BJ (cell line): ENCODE results near the gene FYB1. TPM values are rescaled to one million over a fixed set of nuclear protein-coding genes. Genes with fewer than 3 reads are reported as not detected.

ENCODE experiments used
- CTCF ChIA-PET: fragments of 350-600 bp; formaldehyde crosslinking; extraction: SDS; loops from one replicate; lab custom pipeline; 2021; ENCODE audit warnings: antibody characterized with exemption, inconsistent platforms; lab: Yijun Ruan, JAX
- POLR2A ChIA-PET: fragments of 300-600 bp; sonication (Branson Sonifier 250); formaldehyde crosslinking; extraction: SDS; loops from one replicate; lab custom pipeline; 2021; ENCODE audit warnings: antibody characterized with exemption; lab: Charles Lee
- DNase-seq: peaks from one replicate; pipeline ENCODE4 v3.0.0-alpha.2; 2011; ENCODE audit warnings: low read depth
- H3K27me3 ChIP-seq: 2 replicates; pipeline ENCODE4 v1.6.0; 2011; ENCODE audit warnings: low read length; ENCODE audit not compliant: control insufficient read depth, insufficient read depth
- H3K36me3 ChIP-seq: 2 replicates; pipeline ENCODE4 v1.5.1; 2011; ENCODE audit warnings: low read length; ENCODE audit not compliant: control insufficient read depth, insufficient read depth
- H3K4me3 ChIP-seq: 2 replicates; pipeline ENCODE4 v1.5.1; 2011; ENCODE audit warnings: low read depth, mild to moderate bottlenecking, control low read depth, low read length
- polyA plus RNA-seq: library from polyadenylated mRNA; depleted of rRNA; stranded (reverse); fragments of >200 nt; gene quantifications from 2 replicates; pipeline ENCODE4 v1.2.3, GENCODE V29; 2011
- TF ChIP-seq, protein P1 (sequence below): IDR thresholded peaks from 2 replicates; pipeline ENCODE4 v1.5.1; 2011; ENCODE audit warnings: low read depth, mild to moderate bottlenecking, control low read depth, inconsistent platforms, low read length, moderate library complexity; ENCODE audit not compliant: insufficient read depth

The FYB1 gene
- polyA plus RNA-seq, 1 experiment = 0.09 TPM

DNA sequence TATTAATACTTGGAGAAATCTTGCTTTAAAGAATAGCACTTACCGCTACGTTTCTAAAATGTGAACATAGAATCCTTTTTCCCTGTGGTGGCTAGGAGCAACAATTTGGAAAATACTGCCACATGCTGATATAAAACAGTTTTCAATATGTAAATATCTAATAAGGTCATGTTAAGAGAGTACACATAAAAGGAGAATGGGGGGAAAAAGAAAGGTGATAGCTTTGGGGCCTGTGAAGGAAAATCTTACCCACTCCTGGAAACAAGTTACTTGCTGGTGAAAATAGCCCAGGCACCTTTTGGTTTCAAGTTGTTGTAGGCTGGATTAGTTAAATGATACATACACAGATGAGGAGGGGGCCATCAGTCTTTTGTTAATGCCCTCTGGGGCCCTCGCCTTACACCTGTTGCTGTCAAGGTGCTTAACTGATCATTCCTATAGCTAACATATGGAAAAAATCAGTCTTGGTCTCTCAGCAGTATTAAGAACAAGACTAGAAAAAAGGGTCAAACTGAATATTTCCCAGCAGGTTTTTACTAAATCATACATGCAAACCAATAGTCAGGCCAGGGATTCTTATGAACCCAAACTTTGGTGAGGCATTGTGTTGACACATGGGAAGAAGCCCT, 24.1 kb downstream of the FYB1 start:
- DNase-seq = no peak
- no peaks in the 10 kb centered on the region for H3K27me3 ChIP-seq
- no peak overlapping the region for H3K4me3 ChIP-seq
- CTCF ChIA-PET = interaction anchor here (0.7 to 3.6 kb wide), 3 partner anchors 18 to 51 kb away, joined by 3 to 13 read pairs (median 3); no protein-coding TSS in a partner anchor
- TF ChIP-seq, protein P1, sequence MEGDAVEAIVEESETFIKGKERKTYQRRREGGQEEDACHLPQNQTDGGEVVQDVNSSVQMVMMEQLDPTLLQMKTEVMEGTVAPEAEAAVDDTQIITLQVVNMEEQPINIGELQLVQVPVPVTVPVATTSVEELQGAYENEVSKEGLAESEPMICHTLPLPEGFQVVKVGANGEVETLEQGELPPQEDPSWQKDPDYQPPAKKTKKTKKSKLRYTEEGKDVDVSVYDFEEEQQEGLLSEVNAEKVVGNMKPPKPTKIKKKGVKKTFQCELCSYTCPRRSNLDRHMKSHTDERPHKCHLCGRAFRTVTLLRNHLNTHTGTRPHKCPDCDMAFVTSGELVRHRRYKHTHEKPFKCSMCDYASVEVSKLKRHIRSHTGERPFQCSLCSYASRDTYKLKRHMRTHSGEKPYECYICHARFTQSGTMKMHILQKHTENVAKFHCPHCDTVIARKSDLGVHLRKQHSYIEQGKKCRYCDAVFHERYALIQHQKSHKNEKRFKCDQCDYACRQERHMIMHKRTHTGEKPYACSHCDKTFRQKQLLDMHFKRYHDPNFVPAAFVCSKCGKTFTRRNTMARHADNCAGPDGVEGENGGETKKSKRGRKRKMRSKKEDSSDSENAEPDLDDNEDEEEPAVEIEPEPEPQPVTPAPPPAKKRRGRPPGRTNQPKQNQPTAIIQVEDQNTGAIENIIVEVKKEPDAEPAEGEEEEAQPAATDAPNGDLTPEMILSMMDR = no peak
- no peaks in the 10 kb centered on the region for H3K36me3 ChIP-seq
- POLR2A ChIA-PET = no interaction called here

DNA sequence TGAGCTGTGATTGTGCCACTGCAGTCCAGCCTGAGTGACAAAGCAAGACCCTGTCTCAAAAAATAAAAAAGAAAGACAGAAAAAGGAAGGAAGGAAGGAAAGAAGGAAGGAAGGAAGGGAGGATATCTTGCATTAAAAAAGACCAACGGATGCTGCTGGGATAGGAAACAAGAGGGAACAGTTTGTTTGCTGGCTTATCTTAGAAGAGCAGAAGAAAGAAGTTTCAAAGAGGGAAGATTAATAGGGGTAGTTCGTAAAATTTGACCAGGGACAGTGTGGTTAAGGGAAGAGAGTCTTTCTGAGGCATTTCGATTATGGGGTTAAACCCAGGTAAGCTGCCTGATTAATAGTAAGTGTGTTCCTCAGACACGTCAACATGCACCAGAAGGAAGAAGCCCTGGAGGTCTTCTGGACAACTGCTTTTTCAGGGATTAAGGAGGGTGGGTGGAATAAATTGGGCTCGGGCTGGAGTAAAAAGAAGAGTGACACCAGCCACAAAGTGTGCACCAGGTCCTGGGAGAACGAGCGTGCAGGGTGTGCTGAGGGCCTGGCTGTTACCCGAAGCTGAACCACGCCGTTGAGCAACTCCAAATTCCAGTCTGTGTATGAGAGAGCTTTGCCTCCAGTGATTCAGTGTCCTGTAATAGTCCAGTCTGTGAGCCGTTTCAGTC, 24.8 kb downstream of the FYB1 start:
- TF ChIP-seq, protein P1 = no peak
- Histone ChIP-seq H3K4me3 (no peak overlapping the region), H3K36me3 (no peaks in the 10 kb centered on the region), H3K27me3 (no peaks in the 10 kb centered on the region)
- POLR2A ChIA-PET = no interaction called here
- CTCF ChIA-PET = interaction anchor here (0.7 to 3.6 kb wide), 4 partner anchors 17 to 52 kb away, joined by 3 to 13 read pairs (median 3); no protein-coding TSS in a partner anchor
- peak; percentile 54 for DNase-seq

DNA sequence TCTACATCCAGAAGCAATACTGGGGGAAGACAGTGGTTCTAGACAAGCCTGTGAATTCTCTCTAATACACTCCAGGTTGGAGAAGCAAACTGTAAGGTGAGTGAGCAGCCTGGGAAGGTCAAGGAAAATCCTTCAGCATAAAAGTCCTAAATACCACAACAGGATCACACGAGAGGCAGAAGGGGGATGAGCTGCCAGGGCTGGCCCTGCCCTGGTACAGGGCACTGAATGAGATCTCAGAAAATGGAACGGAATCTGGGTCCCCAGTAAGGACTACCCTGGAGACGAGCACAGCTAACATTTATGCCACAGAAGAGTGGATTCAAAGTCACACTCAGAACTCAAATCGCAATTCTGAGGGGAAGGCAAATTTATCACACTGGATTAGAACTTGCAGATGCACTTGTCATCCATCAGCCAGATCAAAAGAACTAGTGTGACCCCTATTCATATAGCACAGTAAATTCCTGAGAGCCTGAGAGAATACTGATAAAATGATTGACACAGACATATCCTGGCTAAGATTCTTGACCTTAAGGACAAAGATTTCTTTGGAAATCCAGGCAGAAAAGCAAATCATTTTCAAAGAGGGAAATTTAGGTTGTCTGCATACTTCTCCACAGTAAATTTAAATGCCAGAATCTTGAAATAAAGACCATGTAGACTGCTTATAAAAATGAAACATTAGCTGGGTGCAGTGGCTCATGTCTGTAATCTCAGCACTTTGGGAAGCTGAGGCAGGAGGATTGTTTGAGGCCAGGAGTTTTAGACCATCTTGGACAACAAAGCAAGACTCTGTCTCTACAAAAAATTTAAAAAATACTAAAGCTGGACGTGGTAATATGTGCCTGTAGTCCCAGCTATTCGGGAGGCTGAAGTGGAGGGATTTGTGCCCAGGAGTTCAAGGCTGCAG, 25.6 kb downstream of the FYB1 start:
- H3K4me3 ChIP-seq = no peak overlapping the region
- DNase-seq = no peak
- TF ChIP-seq, protein P1 = no peak
- H3K36me3 ChIP-seq = no peaks in the 10 kb centered on the region
- ChIA-PET POLR2A (no interaction called here), CTCF (interaction anchor here (0.9 to 3.6 kb wide), 2 partner anchors 19 to 24 kb away, joined by 3 to 13 read pairs; no protein-coding TSS in a partner anchor)
- H3K27me3 ChIP-seq = no peaks in the 10 kb centered on the region

DNA sequence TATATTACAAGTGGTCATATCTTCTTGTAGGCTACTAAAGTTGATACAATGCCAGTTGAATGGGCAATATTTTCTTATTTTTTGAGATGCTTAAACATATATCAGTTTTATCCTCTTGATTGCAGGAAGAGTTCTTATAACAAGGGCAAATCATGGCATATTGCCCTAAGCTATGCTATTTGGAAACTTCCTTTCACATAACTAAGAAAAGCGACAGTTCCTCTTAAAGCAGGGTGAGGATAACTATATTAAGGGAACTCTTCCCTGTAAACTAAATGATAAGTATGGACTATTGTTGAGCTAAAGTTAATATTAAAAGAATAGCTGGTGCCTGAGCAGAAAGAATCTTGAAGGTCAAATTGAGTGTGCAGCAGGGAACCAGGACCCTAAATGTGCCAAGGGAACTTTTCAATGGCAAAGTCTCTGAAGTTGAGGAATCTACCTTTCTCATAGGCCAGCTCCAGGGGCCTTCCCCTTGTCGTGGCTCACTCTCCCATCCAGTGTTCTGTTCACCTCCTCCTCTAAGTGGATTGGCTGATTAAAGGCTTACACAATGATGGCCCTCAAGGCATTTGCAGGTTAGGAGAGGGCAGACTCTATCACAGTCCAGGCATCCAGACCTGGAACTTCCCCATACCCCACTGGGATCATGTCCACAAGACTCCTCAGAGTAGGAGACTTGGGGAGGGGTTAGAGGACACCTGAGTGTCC, 26.8 kb downstream of the FYB1 start:
- H3K4me3 ChIP-seq = no peak overlapping the region
- TF ChIP-seq, protein P1 = no peak
- H3K36me3 ChIP-seq = no peaks in the 10 kb centered on the region
- ChIA-PET POLR2A (no interaction called here), CTCF (no interaction called here)
- no peak for DNase-seq
- no peaks in the 10 kb centered on the region for H3K27me3 ChIP-seq
